Cardiac muscle cell (in vitro differentiated cells and primary cell): ENCODE data around the gene DPEP1. TPM values are rescaled to one million over a fixed set of nuclear protein-coding genes. Genes with fewer than 3 reads are reported as not detected.

Experiments
- DNase-seq, 2 donors: peaks; one replicate each; pipeline versions ENCODE4 v3.0.0 to v3.0.0-alpha.2; 2010 to 2017; ENCODE audit warnings: low read depth in 1 of 2, low spot score in 1 of 2
- H3K27ac ChIP-seq: fragments of 200-600 bp; sonication (generic); 2 replicates; pipeline ENCODE4 v1.5.1; 2016
- H3K27me3 ChIP-seq: fragments of 200-600 bp; sonication (generic); 2 replicates; pipeline ENCODE4 v1.6.0; 2016; ENCODE audit warnings: control low read depth
- H3K36me3 ChIP-seq: fragments of 200-600 bp; sonication (generic); 2 replicates; pipeline ENCODE4 v1.5.1; 2016; ENCODE audit warnings: control low read depth
- H3K4me1 ChIP-seq: fragments of 200-600 bp; sonication (generic); 2 replicates; pipeline ENCODE4 v1.8.1; 2017; ENCODE audit warnings: low read depth, mild to moderate bottlenecking, mixed run types
- H3K4me3 ChIP-seq: fragments of 200-600 bp; sonication (generic); 2 replicates; pipeline ENCODE4 v1.5.1; 2016; ENCODE audit warnings: mild to moderate bottlenecking
- H3K9me3 ChIP-seq: fragments of 200-600 bp; sonication (generic); 2 replicates; pipeline ENCODE4 v1.5.1; 2017; ENCODE audit warnings: low read depth, mild to moderate bottlenecking, control low read depth
- CTCF ChIP-seq: IDR thresholded peaks from 2 replicates; pipeline ENCODE4 v1.5.1; 2012; ENCODE audit warnings: low read depth, mild to moderate bottlenecking, low read length
- polyA plus RNA-seq: library from polyadenylated mRNA; unstranded; fragments of >200 nt; fragmentation: Nextera tagmentation; extraction: Ambion mirVana; gene quantifications from 2 replicates; pipeline ENCODE4 v1.2.1, GENCODE V29; 2016
- total RNA-seq: library from RNA; depleted of rRNA; stranded (reverse); fragments of >200 nt; gene quantifications from 2 replicates; pipeline ENCODE4 v1.2.3, GENCODE V29; 2016

Gene DPEP1
- total and polyA plus RNA-seq, 2 experiments from 2014 or later = 2.1 to 2.2 TPM

GRCh38 chr16:89645122-89645521, 31.7 kb downstream of the DPEP1 start:
- H3K9me3 ChIP-seq = no peaks in the 10 kb centered on the region
- no peak for DNase-seq
- no peaks in the 10 kb centered on the region for H3K27me3 ChIP-seq
- no peak overlapping the region for H3K4me3 ChIP-seq
- no peak overlapping the region for H3K27ac ChIP-seq
- TF ChIP-seq CTCF = no peak
- peaks cover 7% of the 10 kb centered on the region for H3K4me1 ChIP-seq
- peaks cover 15% of the 10 kb centered on the region for H3K36me3 ChIP-seq

- Histone ChIP-seq H3K4me3 (no peak overlapping the region), H3K4me1 (no peaks in the 10 kb centered on the region), H3K27me3 (no peaks in the 10 kb centered on the region), H3K36me3 (peaks cover 17% of the 10 kb centered on the region), H3K27ac (no peak overlapping the region), H3K9me3 (no peaks in the 10 kb centered on the region)
- DNase-seq = no peak
- TF ChIP-seq CTCF = no peak
Measured at GRCh38 chr16:89646270-89646669, 32.8 kb downstream of the DPEP1 start.

- H3K9me3 ChIP-seq = no peaks in the 10 kb centered on the region
- TF ChIP-seq CTCF = no peak
- H3K4me1 ChIP-seq = no peaks in the 10 kb centered on the region
- no peak overlapping the region for H3K27ac ChIP-seq
- no peak overlapping the region for H3K4me3 ChIP-seq
- H3K36me3 ChIP-seq = peaks cover 17% of the 10 kb centered on the region
- no peaks in the 10 kb centered on the region for H3K27me3 ChIP-seq
- no peak for DNase-seq
Measured at GRCh38 chr16:89646906-89647305, 33.5 kb downstream of the DPEP1 start.

GRCh38 chr16:89651584-89651983, 38.1 kb downstream of the DPEP1 start:
- Histone ChIP-seq H3K4me3 (no peak overlapping the region), H3K27ac (no peak overlapping the region), H3K36me3 (peaks cover 8% of the 10 kb centered on the region), H3K9me3 (no peaks in the 10 kb centered on the region), H3K27me3 (no peaks in the 10 kb centered on the region), H3K4me1 (no peaks in the 10 kb centered on the region)
- TF ChIP-seq CTCF = no peak
- no peak for DNase-seq

- H3K36me3 ChIP-seq = peaks cover 2% of the 10 kb centered on the region
- H3K4me3 ChIP-seq = no peak overlapping the region
- no peak for TF ChIP-seq CTCF
- no peaks in the 10 kb centered on the region for H3K9me3 ChIP-seq
- no peak for DNase-seq
- no peak overlapping the region for H3K27ac ChIP-seq
- H3K27me3 ChIP-seq = no peaks in the 10 kb centered on the region
- H3K4me1 ChIP-seq = peaks cover 4% of the 10 kb centered on the region
Measured at GRCh38 chr16:89653656-89654295, 40.3 kb downstream of the DPEP1 start.
